WTC11 (cell line): ENCODE measurements around the gene UVRAG. TPM values are rescaled to one million over a fixed set of nuclear protein-coding genes. Genes with fewer than 3 reads are reported as not detected.
"Not testable (repeated sequence)": the region's sequence is repeated elsewhere in the genome, so short reads cannot be mapped to it uniquely, and the experiment has no call there.

Source experiments
- ATAC-seq: fragments of 200-7000 bp; cut with Tn5 transposase; 2 replicates; pipeline ENCODE4 v1.10.0; 2021; ENCODE audit warnings: mild to moderate bottlenecking, moderate library complexity
- CTCF ChIA-PET: fragments of 300-600 bp; sonication (Branson Sonifier 250); formaldehyde crosslinking; loops from one replicate; lab custom pipeline; 2021; ENCODE audit warnings: antibody characterized with exemption; lab: Charles Lee
- POLR2A ChIA-PET: fragments of 350-600 bp; sonication (Branson Sonifier 250); formaldehyde crosslinking; loops from one replicate; lab custom pipeline; 2021; ENCODE audit warnings: antibody characterized with exemption; lab: Charles Lee
- DNase-seq: peaks from one replicate; pipeline ENCODE4 v3.0.0; 2021; ENCODE audit warnings: low spot score
- H3K27ac Mint-ChIP-seq: 2 replicates; pipeline ENCODE4 v1.8.0; 2021; ENCODE audit warnings: mixed read lengths
- H3K27me3 Mint-ChIP-seq: 2 replicates; pipeline ENCODE4 v1.8.0; 2021; ENCODE audit warnings: low read depth, mild to moderate bottlenecking, moderate library complexity, mixed read lengths
- H3K36me3 Mint-ChIP-seq: 2 replicates; pipeline ENCODE4 v1.8.0; 2021; ENCODE audit warnings: mixed read lengths
- H3K4me1 Mint-ChIP-seq: 2 replicates; pipeline ENCODE4 v1.8.0; 2022; ENCODE audit warnings: mixed read lengths
- H3K4me3 Mint-ChIP-seq: 2 replicates; pipeline ENCODE4 v1.8.0; 2021; ENCODE audit warnings: mild to moderate bottlenecking, moderate library complexity, mixed read lengths
- H3K9me3 Mint-ChIP-seq: 2 replicates; pipeline ENCODE4 v1.8.0; 2021; ENCODE audit warnings: mixed read lengths
- ATF2 ChIP-seq: sonication (generic); formaldehyde crosslinking; IDR thresholded peaks from 2 replicates; pipeline ENCODE4 v1.8.1; 2022; ENCODE audit warnings: low read depth, missing genetic modification reagents, borderline replicate concordance
- CBFB ChIP-seq: sonication (generic); formaldehyde crosslinking; IDR thresholded peaks from 2 replicates; pipeline ENCODE4 v1.8.1; 2022; ENCODE audit warnings: mild to moderate bottlenecking, low read depth, missing genetic modification reagents
- CREB1 ChIP-seq: sonication (generic); formaldehyde crosslinking; IDR thresholded peaks from 2 replicates; pipeline ENCODE4 v1.8.0; 2023; ENCODE audit warnings: mild to moderate bottlenecking, missing genetic modification reagents
- FOXK1 ChIP-seq: sonication (generic); formaldehyde crosslinking; IDR thresholded peaks from 2 replicates; pipeline ENCODE4 v1.8.0; 2022; ENCODE audit warnings: mild to moderate bottlenecking, moderate library complexity, missing genetic modification reagents
- FOXP1 ChIP-seq: sonication (generic); formaldehyde crosslinking; IDR thresholded peaks from 2 replicates; pipeline ENCODE4 v1.8.0; 2022; ENCODE audit warnings: missing genetic modification reagents, mild to moderate bottlenecking, moderate library complexity, borderline replicate concordance
- JAZF1 ChIP-seq: fragments of 250-450 bp; sonication (Bioruptor Pico); IDR thresholded peaks from 2 replicates; pipeline ENCODE4 v1.9.0; 2021; ENCODE audit warnings: moderate library complexity, mild to moderate bottlenecking, inconsistent platforms
- NFE2L1 ChIP-seq: sonication (generic); formaldehyde crosslinking; IDR thresholded peaks from 2 replicates; pipeline ENCODE4 v1.8.1; 2023; ENCODE audit warnings: missing genetic modification reagents
- NFYB ChIP-seq: sonication (generic); formaldehyde crosslinking; conservative IDR thresholded peaks from 2 replicates; pipeline ENCODE4 v1.8.0; 2022; ENCODE audit warnings: low read depth, missing genetic modification reagents
- PREB ChIP-seq: sonication (generic); formaldehyde crosslinking; IDR thresholded peaks from 2 replicates; pipeline ENCODE4 v1.8.1; 2022; ENCODE audit warnings: mild to moderate bottlenecking, missing genetic modification reagents, moderate library complexity, borderline replicate concordance
- SOX15 ChIP-seq: fragments of 250-450 bp; sonication (Bioruptor Pico); IDR thresholded peaks from 2 replicates; pipeline ENCODE4 v1.9.0; 2021; ENCODE audit warnings: mild to moderate bottlenecking
- TEAD4 ChIP-seq: sonication (generic); formaldehyde crosslinking; IDR thresholded peaks from 2 replicates; pipeline ENCODE4 v1.8.0; 2022; ENCODE audit warnings: mild to moderate bottlenecking, missing genetic modification reagents
- USF2 ChIP-seq: sonication (generic); formaldehyde crosslinking; IDR thresholded peaks from 2 replicates; pipeline ENCODE4 v1.8.1; 2023; ENCODE audit warnings: mild to moderate bottlenecking, missing genetic modification reagents, moderate library complexity
- ZBTB21 ChIP-seq: sonication (generic); formaldehyde crosslinking; IDR thresholded peaks from 2 replicates; pipeline ENCODE4 v1.8.1; 2023; ENCODE audit warnings: mild to moderate bottlenecking, missing genetic modification reagents, borderline replicate concordance
- ZNF281 ChIP-seq: sonication (generic); formaldehyde crosslinking; IDR thresholded peaks from 2 replicates; pipeline ENCODE4 v1.8.0; 2023; ENCODE audit warnings: mild to moderate bottlenecking, missing genetic modification reagents
- ZNF317 ChIP-seq: sonication (generic); formaldehyde crosslinking; IDR thresholded peaks from 2 replicates; pipeline ENCODE4 v1.8.1; 2023; ENCODE audit warnings: low read depth, mild to moderate bottlenecking, moderate library complexity, missing genetic modification reagents, borderline replicate concordance
- ZNF416 ChIP-seq: fragments of 250-450 bp; sonication (Bioruptor Pico); IDR thresholded peaks from 2 replicates; pipeline ENCODE4 v1.9.0; 2021; ENCODE audit warnings: mild to moderate bottlenecking, inconsistent platforms
- ZNF425 ChIP-seq: fragments of 250-450 bp; sonication (Bioruptor Pico); conservative IDR thresholded peaks from 2 replicates; pipeline ENCODE4 v1.9.0; 2021; ENCODE audit warnings: mild to moderate bottlenecking
- ZNF532 ChIP-seq: fragments of 250-450 bp; sonication (Bioruptor Pico); IDR thresholded peaks from 2 replicates; pipeline ENCODE4 v1.9.0; 2021; ENCODE audit warnings: mild to moderate bottlenecking, borderline replicate concordance
- ZSCAN18 ChIP-seq: fragments of 250-450 bp; sonication (Bioruptor Pico); IDR thresholded peaks from 2 replicates; pipeline ENCODE4 v2.1.2; 2022; ENCODE audit warnings: mild to moderate bottlenecking, moderate library complexity
- total RNA-seq: library from RNA; stranded (reverse); gene quantifications from 3 replicates; pipeline ENCODE4 v1.2.3, GENCODE V29; 2021

UVRAG gene
- total RNA-seq, 1 experiment from 2014 or later: 14.5 TPM

- CTCF ChIA-PET: interaction anchor here (2.2 kb wide), 1 partner anchor 173 kb away, joined by 6 read pairs; no protein-coding TSS in a partner anchor
- H3K4me3 Mint-ChIP-seq: peak overlapping the region; percentile 69
- DNase-seq: peak; percentile 77
- POLR2A ChIA-PET, H3K9me3 Mint-ChIP-seq, H3K27me3 Mint-ChIP-seq, ATAC-seq: not testable (repeated sequence)
- H3K27ac Mint-ChIP-seq: peak overlapping the region; percentile 21
- peaks cover 10% of the 10 kb centered on the region for H3K36me3 Mint-ChIP-seq
- peaks cover 24% of the 10 kb centered on the region for H3K4me1 Mint-ChIP-seq
- TF ChIP-seq ZNF416 (peak; percentile 78; the same call in 1 of the 2 replicates), FOXP1 (peak; percentile 70; the same call in 1 of the 2 replicates), ZNF281 (peak; percentile 77; the same call in 1 of the 2 replicates), FOXK1 (CRISPR knock-in tag) (peak; percentile 86; the same call in 1 of the 2 replicates)
These were observed 164.5 kb downstream of the UVRAG start for GRCh38 chr11:75979479-75980027.

- H3K27ac Mint-ChIP-seq: peak overlapping the region; percentile 21
- CTCF ChIA-PET: interaction anchor here (2.2 kb wide), 1 partner anchor 172 kb away, joined by 6 read pairs; no protein-coding TSS in a partner anchor
- peaks cover 24% of the 10 kb centered on the region for H3K4me1 Mint-ChIP-seq
- ATAC-seq (no peak), DNase-seq (no peak)
- peaks cover 7% of the 10 kb centered on the region for H3K36me3 Mint-ChIP-seq
- 0 out of 2 replicates have a peak, but pooled peaks cover 5% of the 10 kb centered on the region for H3K9me3 Mint-ChIP-seq
- POLR2A ChIA-PET: no interaction called here
- H3K27me3 Mint-ChIP-seq: no peaks in the 10 kb centered on the region; the same call in 1 of the 2 replicates
- H3K4me3 Mint-ChIP-seq: peak overlapping the region; percentile 69
- TF ChIP-seq PREB (CRISPR knock-in tag) (no peak), ZSCAN18 (CRISPR knock-in tag) (no peak), ZNF317 (CRISPR knock-in tag) (no peak), CBFB (CRISPR knock-in tag) (no peak), NFE2L1 (CRISPR knock-in tag) (no peak), JAZF1 (no peak), ZNF416 (no peak), SOX15 (CRISPR knock-in tag) (no peak), NFYB (CRISPR knock-in tag) (no peak), ZNF532 (CRISPR knock-in tag) (no peak), USF2 (CRISPR knock-in tag) (no peak), ZNF425 (CRISPR knock-in tag) (no peak), CREB1 (CRISPR knock-in tag) (no peak), TEAD4 (CRISPR knock-in tag) (no peak), ZBTB21 (CRISPR knock-in tag) (no peak), ATF2 (CRISPR knock-in tag) (no peak)
These were observed 165.0 kb downstream of the UVRAG start for GRCh38 chr11:75980031-75980430.
